H1 (cell line): ENCODE measurements around the gene ADK. TPM values are rescaled to one million over a fixed set of nuclear protein-coding genes. Genes with fewer than 3 reads are reported as not detected.

Experiments
- CTCF ChIA-PET: fragments of 300-600 bp; sonication (Branson Sonifier 250); formaldehyde crosslinking; loops from one replicate; lab custom pipeline; 2021; ENCODE audit not compliant: partially characterized antibody; lab: Charles Lee
- POLR2A ChIA-PET: fragments of 300-600 bp; sonication (Branson Sonifier 250); formaldehyde crosslinking; loops from one replicate; lab custom pipeline; 2021; ENCODE audit warnings: inconsistent platforms; ENCODE audit not compliant: partially characterized antibody; lab: Charles Lee
- DNase-seq, 2 experiments: peaks; one replicate each; pipeline versions ENCODE4 v3.0.0 to v3.0.0-alpha.2; 2010 to 2022; ENCODE audit warnings: low spot score in 2 of 2, low read depth in 1 of 2, mixed read lengths in 1 of 2
- FAIRE-seq: peaks from 2 replicates; lab custom pipeline; 2011; peaks lifted over from hg19 to GRCh38; lab: Jason Lieb, UNC
- H2AFZ ChIP-seq: 2 replicates; pipeline ENCODE4 v1.8.1; 2012; ENCODE audit warnings: low read length, inconsistent platforms
- H2AK5ac ChIP-seq: 2 replicates; pipeline ENCODE4 v1.6.1; 2013; ENCODE audit warnings: low read depth, low read length
- H2BK120ac ChIP-seq: replicated peaks from 2 replicates; pipeline ENCODE3; 2013; ENCODE audit warnings: low read depth, low read length, inconsistent platforms
- H2BK12ac ChIP-seq: 2 replicates; pipeline ENCODE4 v1.6.1; 2013; ENCODE audit warnings: low read depth, low read length
- H2BK15ac ChIP-seq: 2 replicates; pipeline ENCODE4 v1.6.1; 2013; ENCODE audit warnings: low read length
- H2BK20ac ChIP-seq: 2 replicates; pipeline ENCODE4 v1.6.1; 2013; ENCODE audit warnings: low read length
- H2BK5ac ChIP-seq: 2 replicates; pipeline ENCODE4 v1.6.1; 2013; ENCODE audit warnings: low read depth, low read length
- H3K14ac ChIP-seq: 2 replicates; pipeline ENCODE4 v1.6.1; 2013; ENCODE audit warnings: inconsistent platforms; ENCODE audit not compliant: insufficient read length
- H3K18ac ChIP-seq: 2 replicates; pipeline ENCODE4 v1.6.1; 2013; ENCODE audit warnings: low read length; ENCODE audit errors: extremely low read depth
- H3K23ac ChIP-seq: 2 replicates; pipeline ENCODE4 v1.6.1; 2013; ENCODE audit warnings: inconsistent platforms; ENCODE audit not compliant: insufficient read length
- H3K23me2 ChIP-seq: 2 replicates; pipeline ENCODE4 v1.6.1; 2013; ENCODE audit warnings: low read depth, low read length
- H3K27ac ChIP-seq: 2 replicates; pipeline ENCODE4 v1.6.1; 2011; ENCODE audit warnings: low read depth, low read length, inconsistent platforms
- H3K27me3 ChIP-seq, 4 experiments: replicated peaks in 1 of 4; 1 replicate in 1 of 4; 2 replicates in 3 of 4; pipeline versions ENCODE4 v1.6.1 to v1.8.1; 2011 to 2013; ENCODE audit warnings: low read length in 3 of 4, mild to moderate bottlenecking in 3 of 4, inconsistent platforms in 2 of 4, mixed read lengths in 2 of 4, moderate library complexity in 1 of 4; ENCODE audit not compliant: control insufficient read depth in 3 of 4, insufficient read depth in 3 of 4; ENCODE audit errors: extremely low read depth in 1 of 4
- H3K36me3 ChIP-seq, 4 experiments: 2 replicates each; pipeline versions ENCODE4 v1.6.1 to v1.8.1; 2011 to 2013; ENCODE audit warnings: mild to moderate bottlenecking in 4 of 4, low read length in 3 of 4, moderate library complexity in 2 of 4, control low read depth in 1 of 4, inconsistent platforms in 1 of 4; ENCODE audit not compliant: insufficient read depth in 4 of 4, control insufficient read depth in 2 of 4
- H3K4ac ChIP-seq: replicated peaks from 2 replicates; pipeline ENCODE3; 2013; ENCODE audit warnings: low read length, low read depth, mixed read lengths, inconsistent platforms; ENCODE audit not compliant: insufficient read length
- H3K4me1 ChIP-seq, 4 experiments: replicated peaks in 1 of 4; 1 replicate in 1 of 4; 2 replicates in 3 of 4; pipeline versions ENCODE4 v1.6.1 to v1.8.1; 2011 to 2013; ENCODE audit warnings: low read length in 3 of 4, inconsistent platforms in 2 of 4, mixed read lengths in 1 of 4; ENCODE audit not compliant: insufficient read depth in 4 of 4, control insufficient read depth in 3 of 4
- H3K4me2 ChIP-seq, 2 experiments: 2 replicates each; pipeline versions ENCODE4 v1.6.1 to v1.8.1; 2011 to 2013; ENCODE audit warnings: low read depth in 2 of 2, low read length in 2 of 2, control low read depth in 1 of 2, inconsistent platforms in 1 of 2, mild to moderate bottlenecking in 1 of 2; ENCODE audit not compliant: insufficient read depth in 1 of 2
- H3K4me3 ChIP-seq, 4 experiments: fragments of 200-600, 300-600 bp in 1 of 4; sonication (generic), shearing (Covaris generic), sonication (Bioruptor Twin) in 1 of 4; 2 replicates each; pipeline versions ENCODE4 v1.5.1 to v1.8.1; 2011 to 2016; ENCODE audit warnings: low read length in 4 of 4, low read depth in 3 of 4, control low read depth in 2 of 4, inconsistent platforms in 2 of 4, mild to moderate bottlenecking in 2 of 4, mixed read lengths in 1 of 4, moderate library complexity in 1 of 4; ENCODE audit not compliant: insufficient read depth in 2 of 4; ENCODE audit errors: extremely low read depth in 1 of 4
- H3K56ac ChIP-seq: replicated peaks from 2 replicates; pipeline ENCODE3; 2013; ENCODE audit warnings: low read depth, mild to moderate bottlenecking, mixed read lengths, low read length, inconsistent platforms; ENCODE audit not compliant: insufficient read length
- H3K79me1 ChIP-seq: 2 replicates; pipeline ENCODE4 v1.6.1; 2013; ENCODE audit warnings: low read depth, low read length, control low read depth
- H3K79me2 ChIP-seq, 2 experiments: 2 replicates each; pipeline versions ENCODE4 v1.6.1 to v1.8.1; 2012 to 2013; ENCODE audit warnings: low read length in 2 of 2, mild to moderate bottlenecking in 2 of 2, inconsistent platforms in 1 of 2; ENCODE audit not compliant: insufficient read depth in 2 of 2, control insufficient read depth in 1 of 2
- H3K9ac ChIP-seq, 4 experiments: replicated peaks in 1 of 4; 1 replicate in 1 of 4; 2 replicates in 3 of 4; pipeline versions ENCODE4 v1.6.1 to v1.8.1; 2011 to 2013; ENCODE audit warnings: low read depth in 3 of 4, low read length in 3 of 4, control low read depth in 2 of 4, mild to moderate bottlenecking in 2 of 4, moderate library complexity in 2 of 4, inconsistent platforms in 1 of 4; ENCODE audit errors: extremely low read depth in 1 of 4
- H3K9me3 ChIP-seq, 2 experiments: 2 replicates each; pipeline versions ENCODE4 v1.6.1 to v1.8.1; 2012 to 2013; ENCODE audit warnings: mild to moderate bottlenecking in 2 of 2, moderate library complexity in 2 of 2, control low read depth in 1 of 2, inconsistent platforms in 1 of 2, low read depth in 1 of 2, low read length in 1 of 2, mixed read lengths in 1 of 2; ENCODE audit not compliant: insufficient read depth in 2 of 2
- H4K20me1 ChIP-seq, 2 experiments: replicated peaks in 1 of 2; 2 replicates each; pipeline versions ENCODE3 to v1.8.1; 2011 to 2013; ENCODE audit warnings: inconsistent platforms in 2 of 2, low read length in 2 of 2, mild to moderate bottlenecking in 1 of 2; ENCODE audit not compliant: insufficient read depth in 2 of 2, control insufficient read depth in 1 of 2
- H4K5ac ChIP-seq: 2 replicates; pipeline ENCODE4 v1.6.1; 2013; ENCODE audit warnings: low read length, low read depth, mixed read lengths, inconsistent platforms; ENCODE audit not compliant: insufficient read length
- H4K8ac ChIP-seq: 2 replicates; pipeline ENCODE4 v1.8.0; 2013; ENCODE audit warnings: mild to moderate bottlenecking, moderate library complexity, low read length, inconsistent platforms; ENCODE audit not compliant: insufficient read depth; ENCODE audit errors: extremely low read depth
- H4K91ac ChIP-seq: replicated peaks from 2 replicates; pipeline ENCODE3; 2013; ENCODE audit warnings: low read length, mixed read lengths, inconsistent platforms; ENCODE audit not compliant: insufficient read length
- CHD1 ChIP-seq: IDR thresholded peaks from 2 replicates; pipeline ENCODE4 v1.6.1; 2012; ENCODE audit warnings: low read depth, low read length, improper control_type of control experiment
- CTCF ChIP-seq, 3 experiments: IDR thresholded peaks; 1 replicate in 2 of 3; 2 replicates in 1 of 3; pipeline versions ENCODE4 v1.5.1 to v1.6.1; 2011; ENCODE audit warnings: low read length in 3 of 3, mild to moderate bottlenecking in 3 of 3, inconsistent platforms in 2 of 3, low read depth in 1 of 3, moderate library complexity in 1 of 3; ENCODE audit not compliant: insufficient read depth in 1 of 3; ENCODE audit errors: control extremely low read depth in 1 of 3
- E2F6 ChIP-seq: IDR thresholded peaks from 2 replicates; pipeline ENCODE4 v1.6.1; 2012; ENCODE audit warnings: inconsistent platforms
- GABPA ChIP-seq: IDR thresholded peaks from 2 replicates; pipeline ENCODE4 v1.6.1; 2011; ENCODE audit warnings: mild to moderate bottlenecking, low read length, moderate library complexity, borderline replicate concordance; ENCODE audit not compliant: insufficient read depth
- POLR2AphosphoS5 ChIP-seq: IDR thresholded peaks from 2 replicates; pipeline ENCODE4 v1.6.1; 2011; ENCODE audit warnings: low read depth, low read length
- SIN3A ChIP-seq, 2 experiments: IDR thresholded peaks in 1 of 2; conservative IDR thresholded peaks in 1 of 2; 2 replicates each; pipeline ENCODE4 v1.6.1; 2011 to 2012; ENCODE audit warnings: low read length in 2 of 2, improper control_type of control experiment in 1 of 2, low read depth in 1 of 2, mild to moderate bottlenecking in 1 of 2
- SIX5 ChIP-seq: IDR thresholded peaks from 2 replicates; pipeline ENCODE4 v1.6.1; 2011; ENCODE audit warnings: mild to moderate bottlenecking, low read depth, low read length
- SP2 ChIP-seq: IDR thresholded peaks from 2 replicates; pipeline ENCODE4 v1.6.1; 2012; ENCODE audit warnings: mild to moderate bottlenecking, low read length, inconsistent platforms
- SRF ChIP-seq: IDR thresholded peaks from 2 replicates; pipeline ENCODE4 v1.6.1; 2011; ENCODE audit warnings: mild to moderate bottlenecking, low read depth, low read length, moderate library complexity
- SUZ12 ChIP-seq: fragments of 200-600 bp; sonication (generic); IDR thresholded peaks from 2 replicates; pipeline ENCODE4 v1.6.1; 2012; ENCODE audit warnings: mild to moderate bottlenecking, inconsistent platforms, low read length, moderate library complexity, mixed read lengths
- ZNF274 ChIP-seq: IDR thresholded peaks from 2 replicates; pipeline ENCODE4 v1.7.0; 2012; ENCODE audit warnings: low read length, borderline replicate concordance; ENCODE audit errors: extremely low read depth
- WGBS, 2 experiments: shearing (Covaris generic) in 1 of 2; methylation state at CpG; one replicate each; pipeline versions ENCODE4 v1.1.6 to v1.1.7; 2013 to 2015; ENCODE audit warnings: low lambda C conversion rate in 2 of 2, mixed read lengths in 2 of 2, inconsistent platforms in 1 of 2, low coverage in 1 of 2, missing lambda C conversion rate in 1 of 2; ENCODE audit not compliant: insufficient replicate concordance in 2 of 2, insufficient coverage in 1 of 2, insufficient read length in 1 of 2; ENCODE audit errors: extremely low coverage in 1 of 2, missing lambda C conversion rate in 1 of 2; 5-methylcytosine and 5-hydroxymethylcytosine counted together
- polyA plus RNA-seq, 7 experiments: library from polyadenylated mRNA; depleted of rRNA in 3 of 7; stranded (reverse) in 5 of 7; unstranded in 2 of 7; fragments of >200 nt in 5 of 7; fragments of 200-250 nt in 2 of 7; gene quantifications; 1 replicate in 5 of 7; 2 replicates in 1 of 7; 4 replicates in 1 of 7; pipeline versions ENCODE4 v1.2.1 to v1.2.3, GENCODE V29; 2011 to 2013; ENCODE audit warnings: missing spikeins in 2 of 7, mixed read lengths in 2 of 7
- total RNA-seq: library from RNA; stranded (reverse); fragmentation: NEBNext Ultra II Directional; extraction: Animal tissue kit (Norgen Biotek cat#: 25700); gene quantifications from 2 replicates; pipeline ENCODE4 v1.2.1, GENCODE V29; 2021

Gene ADK
- total and polyA plus RNA-seq, 2 of the 8 experiments (the other 6 are each of a cell fraction or from before 2014, with no cell fraction given): 12.3 to 42.4 TPM

GRCh38 chr10:74104996-74105395 is 46.0 kb upstream of the ADK start:
- no peak overlapping the region for H2BK15ac ChIP-seq
- no peaks in the 10 kb centered on the region for H3K23me2 ChIP-seq
- no peak overlapping the region for H2AK5ac ChIP-seq
- 0 out of 4 replicates have a peak, but pooled peaks cover 0 to 3% of the 10 kb centered on the region in 2 experiments for H3K79me2 ChIP-seq
- no peak overlapping the region for H3K23ac ChIP-seq
- DNase-seq (no peak), FAIRE-seq (no peak)
- 79% methylated on average over 8 of the region's 8 CpGs; no CpG with 5 or more reads in 1 of the 2 experiments for WGBS, 2 experiments
- H3K9me3 ChIP-seq: no peaks in the 10 kb centered on the region
- H3K36me3 ChIP-seq: peaks cover 49 to 93% (median 72%) of the 10 kb centered on the region in 4 experiments
- H2BK12ac ChIP-seq: no peak overlapping the region
- no peak overlapping the region for H3K14ac ChIP-seq
- H3K27ac ChIP-seq: no peak overlapping the region
- CTCF ChIA-PET: interaction anchor here (0.8 to 3.7 kb wide), 5 partner anchors 12 to 84 kb away, joined by 3 to 15 read pairs (median 9); no protein-coding TSS in a partner anchor
- H2AFZ ChIP-seq: no peak overlapping the region
- H2BK120ac ChIP-seq: no peak overlapping the region
- no peak overlapping the region for H3K9ac ChIP-seq
- H3K27me3 ChIP-seq: no peaks in the 10 kb centered on the region
- no peak overlapping the region for H2BK5ac ChIP-seq
- H2BK20ac ChIP-seq: no peak overlapping the region
- no peak overlapping the region for H4K5ac ChIP-seq
- H3K4me2 ChIP-seq: no peak overlapping the region
- H3K4me1 ChIP-seq: no peaks in the 10 kb centered on the region
- no peak overlapping the region for H3K4me3 ChIP-seq
- H3K79me1 ChIP-seq: no peaks in the 10 kb centered on the region
- H3K18ac ChIP-seq: no peak overlapping the region
- no peak overlapping the region for H3K56ac ChIP-seq
- no peak overlapping the region for H4K8ac ChIP-seq
- H4K20me1 ChIP-seq: peaks cover 0 to 1% of the 10 kb centered on the region in 2 experiments
- POLR2A ChIA-PET: interaction anchor here (2.2 kb wide), 1 partner anchor 14 kb away, joined by 5 read pairs; no protein-coding TSS in a partner anchor
- no peak overlapping the region for H3K4ac ChIP-seq
- no peak overlapping the region for H4K91ac ChIP-seq
- TF ChIP-seq GABPA: no peak
- TF ChIP-seq SUZ12: no peak
- TF ChIP-seq CTCF (IDR thresholded peaks at IDR 0.05; ENCODE audit: control extremely low read depth in 1 of 3, insufficient read depth in 1 of 3, low read depth in 1 of 3, low read length in 3 of 3): no peak
- TF ChIP-seq CHD1: no peak
- no peak for TF ChIP-seq SIX5
- TF ChIP-seq SIN3A (conservative IDR thresholded peaks at IDR 0.05 in 1 of 2, IDR thresholded peaks at IDR 0.05 in 1 of 2; ENCODE audit: low read depth in 1 of 2, low read length in 2 of 2): no peak
- no peak for TF ChIP-seq ZNF274
- no peak for TF ChIP-seq POLR2AphosphoS5
- TF ChIP-seq SP2: no peak
- TF ChIP-seq E2F6: no peak
- no peak for TF ChIP-seq SRF
